GM21619 (cell line): ENCODE data around the gene LRFN2.

Source experiments
- ATAC-seq: cut with Tn5 transposase; IDR thresholded peaks from one replicate; pipeline ENCODE4 v1.9.1; 2021; ENCODE audit not compliant: unreplicated experiment

LRFN2 gene

DNA sequence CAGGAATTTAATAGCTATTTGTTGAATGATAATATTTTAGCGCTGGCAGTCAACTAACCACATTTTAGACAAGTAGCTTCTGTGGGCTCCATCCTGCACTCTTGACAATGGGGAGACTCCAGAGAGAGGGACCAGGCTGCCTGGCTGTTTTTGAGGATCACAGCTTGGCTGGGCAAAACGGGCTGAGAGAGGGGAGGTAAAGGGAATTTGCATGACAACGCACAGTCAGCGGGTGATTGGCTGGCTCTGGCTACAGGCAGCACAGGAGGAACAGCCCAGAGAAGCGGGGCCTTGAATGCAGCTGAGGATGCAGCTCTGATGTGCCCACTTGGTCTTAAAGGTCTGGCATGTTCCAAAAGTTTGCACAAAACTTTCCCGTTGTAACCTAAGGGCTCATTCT is 41.2 kb downstream of the LRFN2 start:
- ATAC-seq = no peak

DNA sequence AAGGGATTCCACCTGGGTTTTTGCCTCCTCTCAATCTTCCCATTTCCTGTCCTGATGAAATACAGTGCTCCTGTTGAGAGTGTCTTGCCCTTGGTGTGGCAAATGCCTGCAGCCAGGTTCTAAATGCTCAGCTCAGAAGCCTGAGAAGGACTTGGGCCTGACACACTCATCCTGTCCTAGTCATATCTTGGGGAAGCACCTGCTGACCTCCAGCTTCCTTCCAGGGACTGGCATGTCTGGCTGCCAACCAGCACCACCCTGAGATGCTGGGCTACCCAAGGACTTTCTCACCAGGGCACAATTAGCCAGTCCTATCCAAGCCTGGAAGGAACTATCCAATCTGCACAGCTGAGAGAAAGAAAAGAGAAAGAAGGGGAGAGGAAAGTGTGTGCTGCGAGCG is 43.4 kb downstream of the LRFN2 start:
- no peak for ATAC-seq

DNA sequence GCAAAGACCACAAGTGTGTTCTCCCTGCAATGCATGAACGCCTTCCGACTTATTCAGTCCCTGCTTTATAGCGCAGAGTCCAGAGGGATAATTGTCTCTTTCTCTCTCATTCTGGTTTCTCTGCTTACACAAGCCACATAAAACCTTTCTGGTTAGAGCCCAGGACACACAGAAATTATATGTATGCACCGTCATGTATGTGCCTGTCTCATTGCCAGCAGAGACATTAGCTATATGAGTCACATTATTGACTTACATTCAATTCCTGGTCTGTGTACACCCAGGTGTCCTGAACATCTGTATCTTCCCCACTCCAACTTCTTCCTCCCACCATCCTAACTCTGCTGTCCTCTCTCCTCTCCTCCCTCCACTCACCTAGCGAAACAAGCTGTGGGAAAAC is 44.0 kb downstream of the LRFN2 start:
- no peak for ATAC-seq

DNA sequence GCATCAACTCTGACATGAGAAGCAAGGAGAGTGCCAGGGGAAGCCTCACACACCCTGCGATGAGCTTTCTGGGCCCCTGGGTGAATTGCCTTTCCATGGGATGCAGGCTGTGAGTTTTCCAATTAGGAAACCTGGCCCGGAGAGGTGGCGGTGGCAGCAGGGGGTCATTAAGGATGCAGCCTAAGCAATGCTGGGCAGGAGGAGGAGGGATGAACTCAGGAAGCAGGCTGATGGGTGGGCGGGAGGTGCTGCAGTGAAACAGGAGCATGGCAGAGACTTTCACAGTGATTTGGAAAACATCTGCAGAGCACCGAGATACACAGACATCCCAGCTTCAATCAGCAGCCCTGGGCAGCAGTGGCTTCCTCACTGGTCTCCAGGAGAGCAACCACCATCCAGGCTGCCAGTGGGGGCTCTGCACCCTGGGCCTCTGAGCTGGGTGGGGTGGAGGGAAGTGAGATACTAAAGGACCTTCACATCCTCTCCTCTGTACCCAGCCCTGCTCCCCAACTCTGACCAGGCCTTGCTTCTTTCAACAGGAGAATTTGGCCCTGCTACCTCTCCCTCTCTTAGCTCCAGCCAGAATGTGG is 44.9 kb downstream of the LRFN2 start:
- no peak for ATAC-seq

DNA sequence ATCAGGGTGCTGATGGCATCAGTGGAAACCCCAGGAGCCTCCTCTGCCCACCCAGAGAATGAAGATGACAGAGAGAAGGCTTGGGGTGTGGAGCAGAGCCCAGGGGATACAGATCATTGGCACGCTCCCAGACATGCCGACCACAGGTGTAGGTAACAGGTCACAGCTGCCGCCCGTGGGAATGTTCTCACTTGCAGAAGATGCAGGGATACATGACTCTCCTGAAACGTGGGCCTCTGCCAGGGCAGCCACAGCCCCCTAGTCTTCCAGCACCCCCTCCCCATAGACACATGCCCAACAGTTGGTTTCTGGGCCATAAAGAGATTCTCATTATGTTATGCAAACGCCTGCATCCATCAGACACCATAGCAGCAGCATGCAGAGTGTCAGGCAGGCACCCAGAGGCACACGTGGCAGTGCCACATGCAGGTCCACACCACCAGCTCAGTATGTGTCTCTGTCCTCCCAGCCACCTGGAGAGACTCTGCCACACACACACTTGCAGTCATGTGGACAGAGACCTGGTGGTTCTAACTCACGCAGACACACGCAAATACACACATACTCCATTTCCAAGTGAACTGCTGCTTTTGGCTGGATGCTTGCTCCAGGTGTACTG is 45.5 kb downstream of the LRFN2 start:
- no peak for ATAC-seq

DNA sequence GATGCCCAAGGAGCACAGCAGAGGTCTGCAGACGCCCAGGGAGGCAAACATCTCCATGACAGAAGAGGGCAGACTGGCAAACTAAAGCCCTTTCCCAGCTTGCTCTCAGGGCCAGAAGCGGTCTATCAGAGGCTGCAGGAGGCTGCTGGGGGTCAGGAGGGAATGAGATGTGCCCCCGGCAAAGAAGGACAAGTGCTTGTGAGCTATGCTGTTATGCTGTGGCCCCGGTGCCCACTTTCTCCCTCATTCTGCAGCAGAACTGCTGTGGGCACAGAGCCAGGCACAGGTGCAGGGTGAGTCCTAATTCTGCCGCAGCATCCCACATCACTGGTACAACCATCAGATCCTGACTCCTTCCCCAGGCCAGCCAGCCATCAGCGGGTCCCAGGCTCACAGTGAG is 46.4 kb downstream of the LRFN2 start:
- no peak for ATAC-seq

DNA sequence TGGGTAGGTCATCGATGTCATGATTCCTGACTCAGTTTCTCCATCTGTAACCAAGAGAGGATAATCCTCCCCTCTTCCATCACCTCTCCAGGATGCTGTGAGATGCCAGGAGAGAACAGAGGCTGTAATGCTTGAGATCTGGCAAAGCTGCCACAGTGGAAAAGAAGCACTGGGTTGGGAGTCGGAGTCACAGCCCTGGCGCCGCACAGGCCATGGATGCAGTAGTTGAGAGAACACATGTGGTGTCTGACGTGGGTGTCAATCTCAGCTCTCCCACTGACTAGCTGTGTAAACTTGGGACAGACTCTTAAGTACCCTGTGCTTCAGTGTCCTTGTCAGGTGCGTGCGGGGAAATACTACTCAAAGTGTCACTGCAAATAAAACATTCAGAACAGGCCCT is 47.3 kb downstream of the LRFN2 start:
- ATAC-seq = no peak

DNA sequence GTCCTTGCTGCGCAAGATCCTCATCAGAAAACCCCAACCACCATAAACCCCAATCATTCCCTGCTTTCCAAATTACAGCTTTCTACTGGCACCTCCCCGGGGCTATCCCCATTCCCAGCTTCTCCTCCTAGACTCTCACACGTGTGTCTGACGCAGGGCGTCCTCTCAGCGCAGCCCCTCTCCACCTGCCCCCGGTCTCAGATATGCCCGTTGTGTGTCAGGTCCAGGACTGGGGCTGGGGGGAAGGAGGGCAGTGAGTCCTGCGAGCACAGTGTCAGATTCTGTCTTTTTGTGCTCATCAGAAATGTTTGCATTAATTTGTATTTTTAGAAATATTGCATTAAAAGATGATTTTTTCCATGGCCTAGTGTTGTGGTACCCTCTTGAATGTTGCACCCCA is 48.6 kb downstream of the LRFN2 start:
- ATAC-seq = no peak

DNA sequence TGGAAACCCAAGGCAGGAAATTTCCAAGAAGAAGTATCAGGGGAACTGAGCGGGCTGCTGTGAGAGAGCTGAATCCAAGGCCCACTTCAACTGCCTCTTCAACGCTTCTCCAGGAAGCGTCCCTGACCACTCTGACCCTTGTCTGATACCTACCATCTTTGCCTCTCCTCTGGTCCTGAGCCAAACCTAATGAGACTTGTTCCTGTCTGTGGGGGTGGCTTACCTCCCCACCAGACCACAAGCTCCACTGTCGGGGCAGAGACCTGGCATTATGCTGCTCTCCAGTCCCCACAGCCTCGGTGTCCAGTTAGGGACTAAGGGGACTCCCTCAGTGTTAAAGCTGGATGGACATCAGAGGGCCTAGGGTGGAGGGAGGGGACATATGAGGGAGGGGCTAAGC is 49.7 kb downstream of the LRFN2 start:
- no peak for ATAC-seq

DNA sequence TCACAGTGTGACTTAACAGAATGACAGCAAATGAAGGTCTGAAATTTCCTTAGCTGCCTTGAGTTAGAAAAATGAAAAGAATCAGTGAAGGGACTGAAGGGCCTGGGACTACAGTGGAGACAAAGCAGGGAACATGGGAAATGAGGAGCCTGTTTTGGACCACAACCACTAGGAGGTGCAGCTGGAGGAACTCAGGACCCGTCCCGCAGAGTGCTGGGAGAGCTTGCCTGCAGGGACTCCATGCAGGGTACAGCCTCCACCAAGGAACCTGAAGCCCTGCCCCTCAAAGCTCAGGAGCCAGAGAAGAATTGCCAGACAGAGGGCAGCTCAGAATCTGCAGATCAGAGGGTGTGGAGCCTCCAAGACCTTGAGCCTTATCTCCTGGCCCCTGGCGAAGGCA is 50.7 kb downstream of the LRFN2 start:
- ATAC-seq = no peak

DNA sequence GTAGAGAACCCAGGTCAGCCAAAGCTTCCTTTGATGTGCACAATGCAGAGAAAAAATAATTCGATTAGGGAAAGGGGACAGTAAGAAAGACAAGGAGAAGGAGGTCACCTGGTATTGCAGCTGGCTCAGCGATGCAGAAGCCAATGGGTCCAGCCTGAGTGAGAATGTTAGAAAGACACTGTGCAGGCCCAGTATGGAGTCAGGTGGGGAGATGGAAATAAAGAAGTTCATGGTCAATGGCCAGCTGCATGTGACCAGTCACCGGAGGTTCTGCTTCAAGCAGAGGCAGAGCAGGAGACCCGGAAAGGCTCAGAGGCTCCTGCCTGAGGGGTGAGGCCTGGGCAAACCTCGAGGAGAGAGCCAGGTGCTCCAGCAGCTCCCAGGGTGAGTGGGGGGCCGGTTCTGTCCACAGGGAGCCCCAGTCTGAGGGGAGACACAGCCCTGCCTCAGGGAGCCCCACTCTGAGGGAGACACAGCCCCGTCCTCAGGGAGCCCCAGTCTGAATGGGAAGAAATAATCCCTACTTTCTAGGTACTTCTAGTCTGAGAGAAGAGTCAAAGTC is 51.3 kb downstream of the LRFN2 start:
- ATAC-seq = no peak

DNA sequence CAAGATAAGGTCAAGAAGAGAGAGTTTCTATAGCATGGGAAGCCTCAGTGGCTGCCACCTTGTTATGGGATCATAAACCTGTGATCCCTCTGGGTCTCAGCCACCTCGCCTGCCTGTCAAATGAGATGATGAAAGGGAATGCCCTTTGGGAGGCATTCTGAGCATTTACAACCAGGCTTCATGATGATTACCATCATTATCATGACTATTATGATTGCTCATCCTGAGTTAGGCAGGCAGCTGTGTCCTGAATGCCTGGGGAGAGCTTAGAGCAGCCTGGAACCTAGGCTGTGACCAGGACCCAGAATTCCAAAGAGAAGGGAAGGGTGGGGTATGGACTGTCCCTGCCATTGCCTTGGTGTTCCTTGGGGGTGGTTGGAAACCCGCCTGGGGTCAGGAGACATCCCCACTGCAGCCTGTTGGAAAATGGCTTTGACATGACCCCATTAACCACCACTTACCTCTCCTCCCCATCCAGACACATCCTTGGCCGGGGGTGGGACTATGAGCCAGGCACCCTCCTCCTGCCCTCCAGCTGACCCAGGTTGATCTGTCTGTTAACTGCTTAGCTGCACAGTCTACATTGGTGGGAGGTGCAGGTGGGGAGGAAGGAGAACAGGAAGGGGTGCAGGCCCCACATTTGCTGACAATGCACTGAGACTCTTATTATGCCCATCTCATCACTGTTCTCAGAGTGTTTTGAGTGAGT is 51.9 kb downstream of the LRFN2 start:
- ATAC-seq = no peak

DNA sequence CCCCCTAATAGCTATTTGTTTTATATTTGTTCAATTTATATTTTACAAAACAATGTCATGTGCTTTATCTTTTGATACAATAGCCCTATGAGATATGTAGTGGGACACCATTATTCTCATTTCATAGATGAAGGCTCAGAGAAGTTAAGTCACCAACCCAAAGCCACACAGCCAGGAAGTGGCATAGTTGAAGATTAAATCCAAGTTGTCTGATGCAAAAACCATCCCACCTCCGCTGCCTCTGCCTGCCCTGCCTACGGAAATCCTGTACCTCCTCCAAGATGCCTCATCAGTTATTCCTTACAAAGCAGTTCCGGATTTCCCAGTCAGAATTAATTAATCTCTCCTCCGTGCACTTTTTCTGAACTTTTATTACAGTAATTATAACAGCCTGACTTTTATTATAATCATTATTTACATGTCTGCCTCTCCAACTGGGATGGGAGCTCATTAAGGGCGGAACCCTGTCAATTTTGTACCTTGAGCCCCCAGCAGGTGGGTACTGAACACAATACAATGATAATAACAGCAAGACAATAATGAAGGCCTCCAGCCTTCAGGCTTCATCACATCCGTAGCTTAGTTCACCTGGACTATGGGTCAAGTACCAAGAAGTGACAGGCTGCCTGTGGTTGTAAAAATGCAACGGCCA is 54.7 kb downstream of the LRFN2 start:
- ATAC-seq = no peak

DNA sequence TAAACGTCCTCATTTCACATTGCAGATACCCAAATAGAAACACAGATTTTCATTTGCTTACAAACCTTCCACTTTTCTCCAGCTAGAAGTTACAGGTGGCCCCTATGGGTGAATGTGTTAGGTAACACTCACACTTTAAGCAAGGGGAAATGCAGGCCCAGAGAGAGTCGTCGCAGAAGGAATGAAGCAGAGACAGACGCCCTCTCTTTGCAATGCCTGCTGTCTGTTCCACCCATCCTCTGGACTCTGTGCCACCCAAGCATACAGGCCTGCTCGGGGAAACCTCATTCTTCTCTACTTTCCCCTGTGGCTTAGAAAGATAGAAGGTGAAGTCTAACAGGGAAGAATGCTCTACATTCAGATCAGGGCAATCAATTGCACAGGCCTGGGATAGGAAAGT is 57.2 kb downstream of the LRFN2 start:
- no peak for ATAC-seq

DNA sequence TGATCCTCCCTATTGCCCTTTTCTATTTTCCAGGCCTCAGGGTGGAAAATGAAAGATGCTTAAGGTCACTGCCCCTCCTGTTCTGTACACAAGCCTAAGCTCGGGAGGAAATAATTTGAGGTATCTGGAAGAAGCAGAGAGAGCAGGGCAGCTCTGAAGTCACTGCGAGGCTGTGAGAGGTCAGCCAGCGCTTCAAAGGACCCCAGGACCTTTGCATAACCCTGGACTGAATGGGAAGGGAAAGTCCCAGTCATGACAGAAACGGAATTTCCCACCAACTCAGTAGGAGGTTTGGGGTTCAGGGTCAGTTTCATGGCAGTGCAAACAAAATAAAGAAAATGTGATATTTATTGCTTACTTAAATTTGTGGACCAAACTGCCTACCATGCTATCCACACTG is 58.1 kb downstream of the LRFN2 start:
- no peak for ATAC-seq

DNA sequence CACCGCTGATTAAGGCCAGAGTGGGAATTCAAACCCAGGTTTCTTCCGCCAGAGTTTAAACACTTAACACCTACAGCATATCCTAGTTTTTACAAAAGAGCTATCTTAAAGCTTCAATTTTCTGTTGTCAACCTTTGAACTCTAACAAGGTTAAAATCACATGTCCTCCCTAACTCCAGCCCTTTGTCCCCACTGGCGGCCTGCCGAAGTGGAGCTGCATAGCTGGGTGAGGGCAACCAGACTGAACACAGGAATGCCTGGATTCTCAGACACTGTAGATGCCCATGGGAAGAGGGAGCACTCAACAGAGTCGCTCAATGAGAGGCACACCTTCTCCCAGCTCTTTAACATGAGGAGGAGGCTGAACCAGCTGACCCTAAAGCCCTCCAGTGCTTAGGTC is 59.1 kb downstream of the LRFN2 start:
- no peak for ATAC-seq

DNA sequence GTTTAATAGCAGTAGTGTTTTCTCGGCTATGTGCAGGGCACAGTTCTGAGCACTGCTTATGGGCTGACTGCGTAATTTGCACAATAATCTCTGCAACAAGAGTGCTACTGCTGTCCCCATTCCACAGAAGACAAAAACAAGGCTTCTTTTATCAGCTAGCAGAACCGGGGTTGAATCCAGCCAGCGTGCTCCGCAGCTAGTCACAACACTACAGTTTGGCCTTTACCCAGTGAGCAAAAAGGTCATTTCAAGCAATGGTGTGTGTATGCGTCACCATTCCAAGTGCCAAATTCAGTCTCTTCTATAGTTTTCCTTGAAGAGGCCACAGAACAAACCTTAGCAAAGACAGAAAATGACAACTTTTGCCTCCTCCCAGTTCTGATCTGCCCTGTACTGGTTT is 61.1 kb downstream of the LRFN2 start:
- ATAC-seq = no peak

DNA sequence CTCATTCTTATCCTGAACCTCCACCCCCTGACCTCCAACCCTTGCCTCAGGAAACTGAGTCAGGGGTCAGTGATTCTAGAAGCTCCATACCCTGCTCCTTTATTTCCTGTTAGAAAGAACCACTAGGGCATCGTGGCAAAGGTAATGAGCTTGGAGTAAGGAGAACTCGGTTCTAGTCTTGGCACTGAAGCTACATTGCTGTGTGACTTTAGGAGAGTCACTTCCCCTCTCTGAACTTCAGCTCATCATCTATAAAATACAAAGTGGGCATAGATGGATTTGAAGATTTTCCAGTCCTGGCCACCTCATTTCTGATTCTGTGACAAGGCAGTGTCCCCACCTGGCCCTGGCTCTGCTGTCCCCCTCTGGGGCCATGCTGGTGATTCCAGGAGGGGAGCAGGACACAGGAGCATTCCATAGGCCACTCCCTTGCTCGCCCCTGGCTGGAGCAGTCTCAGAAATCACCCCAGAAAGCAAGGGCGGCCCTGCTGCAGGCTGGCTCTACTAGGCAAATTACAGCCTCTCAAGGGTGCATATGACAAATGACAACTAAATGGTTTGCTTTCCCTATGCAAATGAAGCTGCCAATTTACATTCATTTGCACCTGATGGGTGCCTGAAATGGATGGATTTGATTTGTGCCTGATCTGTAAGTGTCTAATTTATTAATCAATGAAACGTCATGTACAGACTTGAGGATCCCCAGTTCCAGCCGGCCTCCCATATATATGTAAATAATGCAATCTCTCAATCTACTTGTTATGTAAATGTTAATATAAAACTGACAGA is 62.2 kb downstream of the LRFN2 start:
- no peak for ATAC-seq

DNA sequence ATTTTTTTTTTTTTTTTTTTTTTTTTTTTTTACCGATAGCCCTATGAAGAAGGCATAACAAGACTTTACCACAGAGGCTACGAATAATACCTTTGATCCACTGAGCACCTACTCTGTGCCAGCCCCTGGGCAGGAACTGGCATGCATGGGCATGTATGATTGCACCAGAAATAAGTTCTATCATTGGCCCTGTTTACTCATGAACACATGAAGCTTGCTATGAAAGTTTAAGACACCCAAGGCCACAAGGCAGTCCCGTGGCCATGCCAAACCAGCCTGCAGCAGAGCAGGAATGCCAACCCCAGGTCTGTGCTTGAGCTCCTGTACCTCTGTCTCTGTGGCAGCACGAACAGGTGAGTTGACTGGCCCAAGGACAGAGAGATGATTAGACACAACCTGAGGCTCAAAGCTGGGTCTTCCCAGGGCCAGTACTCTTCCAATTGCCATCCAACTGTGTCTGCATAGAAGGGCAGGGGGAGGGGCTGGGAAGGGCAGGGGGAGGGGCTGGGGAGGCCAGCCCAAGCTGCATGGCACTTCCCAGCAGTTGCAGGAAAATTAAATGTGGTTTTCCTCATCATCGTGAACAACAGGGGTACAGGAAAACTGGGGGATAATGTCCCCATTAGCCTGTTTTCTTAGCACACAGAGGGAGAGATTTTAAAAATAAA is 63.5 kb downstream of the LRFN2 start:
- no peak for ATAC-seq

DNA sequence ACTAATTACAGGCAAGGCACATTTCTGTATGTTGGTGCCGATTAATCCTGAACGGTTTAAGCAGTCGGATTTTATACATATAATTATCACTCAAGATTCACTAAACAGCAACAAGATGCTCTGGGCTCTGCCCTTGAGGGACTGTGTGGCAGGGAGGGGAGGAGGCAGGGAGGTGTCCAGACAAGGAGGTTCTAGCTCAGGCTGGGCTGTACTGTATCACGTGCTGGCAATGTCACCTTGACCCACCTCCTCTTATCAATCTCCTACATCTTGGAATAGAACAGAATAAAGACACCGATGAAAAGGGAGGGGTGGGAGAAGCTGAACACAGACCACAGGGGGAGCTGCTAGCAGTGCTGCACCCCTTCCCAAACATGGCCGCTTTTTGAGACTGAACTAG is 65.7 kb downstream of the LRFN2 start:
- ATAC-seq = no peak

DNA sequence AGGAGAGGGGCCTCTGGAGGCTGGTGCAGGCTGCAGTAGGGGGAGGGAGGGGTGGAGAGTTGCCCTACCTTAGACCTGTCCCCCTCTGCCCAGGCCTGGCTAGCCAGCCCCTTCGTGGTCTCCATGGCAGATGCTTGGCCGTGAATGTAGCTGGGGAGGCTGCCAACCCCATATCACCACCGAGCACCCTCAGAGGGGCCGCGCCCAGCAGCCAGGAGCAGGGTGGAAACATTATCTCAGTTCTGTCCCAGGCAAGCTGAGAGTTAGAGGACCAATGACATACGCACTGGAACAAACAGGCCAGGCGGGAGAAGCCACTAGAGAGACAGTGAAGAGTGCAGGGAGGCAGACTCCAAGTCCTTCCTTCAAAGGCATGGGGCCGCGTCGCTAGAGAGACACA is 66.5 kb downstream of the LRFN2 start:
- ATAC-seq = no peak
